DOHH2 (cell line): ENCODE results near the gene DEPDC1B.

Experiments
- EZH2phosphoT487 ChIP-seq: fragments of 200-600 bp; sonication (generic); IDR thresholded peaks from 2 replicates; pipeline ENCODE4 v1.6.1; 2017; ENCODE audit warnings: borderline replicate concordance, mild to moderate bottlenecking, antibody characterized with exemption, low read length, moderate library complexity, mixed read lengths
- TF ChIP-seq, protein P1 (sequence below): fragments of 200-600 bp; sonication (generic); IDR thresholded peaks from one replicate; pipeline ENCODE4 v1.5.1; 2014; ENCODE audit warnings: antibody characterized with exemption, mild to moderate bottlenecking, low read depth, low read length; ENCODE audit not compliant: poor library complexity, severe bottlenecking

- no peak for TF ChIP-seq EZH2phosphoT487
- TF ChIP-seq, protein P1, sequence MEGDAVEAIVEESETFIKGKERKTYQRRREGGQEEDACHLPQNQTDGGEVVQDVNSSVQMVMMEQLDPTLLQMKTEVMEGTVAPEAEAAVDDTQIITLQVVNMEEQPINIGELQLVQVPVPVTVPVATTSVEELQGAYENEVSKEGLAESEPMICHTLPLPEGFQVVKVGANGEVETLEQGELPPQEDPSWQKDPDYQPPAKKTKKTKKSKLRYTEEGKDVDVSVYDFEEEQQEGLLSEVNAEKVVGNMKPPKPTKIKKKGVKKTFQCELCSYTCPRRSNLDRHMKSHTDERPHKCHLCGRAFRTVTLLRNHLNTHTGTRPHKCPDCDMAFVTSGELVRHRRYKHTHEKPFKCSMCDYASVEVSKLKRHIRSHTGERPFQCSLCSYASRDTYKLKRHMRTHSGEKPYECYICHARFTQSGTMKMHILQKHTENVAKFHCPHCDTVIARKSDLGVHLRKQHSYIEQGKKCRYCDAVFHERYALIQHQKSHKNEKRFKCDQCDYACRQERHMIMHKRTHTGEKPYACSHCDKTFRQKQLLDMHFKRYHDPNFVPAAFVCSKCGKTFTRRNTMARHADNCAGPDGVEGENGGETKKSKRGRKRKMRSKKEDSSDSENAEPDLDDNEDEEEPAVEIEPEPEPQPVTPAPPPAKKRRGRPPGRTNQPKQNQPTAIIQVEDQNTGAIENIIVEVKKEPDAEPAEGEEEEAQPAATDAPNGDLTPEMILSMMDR = no peak
These were observed 61.7 kb downstream of the DEPDC1B start for GRCh38 chr5:60638300-60638699.
